Measurements from ENCODE around the gene WDR4.

The WDR4 gene

GRCh38 chr21:42905195-42905594 is 25.9 kb upstream of the WDR4 start:
- TF ChIP-seq HDGF (IDR thresholded peaks at IDR 0.05; ENCODE audit: borderline replicate concordance) (no peak), TARDBP (IDR thresholded peaks at IDR 0.05) (no peak), NFRKB (IDR thresholded peaks at IDR 0.05) (no peak), FOXA1 (IDR thresholded peaks at IDR 0.05) (no peak), ELF4 (IDR thresholded peaks at IDR 0.05) (no peak), L3MBTL2 (conservative IDR thresholded peaks at IDR 0.05) (no peak), LEF1 (IDR thresholded peaks at IDR 0.05; ENCODE audit: borderline replicate concordance) (no peak), SUZ12 (IDR thresholded peaks at IDR 0.05) (no peak), PKNOX1 (IDR thresholded peaks at IDR 0.05) (no peak), SP1 (IDR thresholded peaks at IDR 0.05) (no peak), FOXK2 (IDR thresholded peaks at IDR 0.05) (no peak), ZNF384 (IDR thresholded peaks at IDR 0.05) (no peak), CTBP1 (IDR thresholded peaks at IDR 0.05; ENCODE audit: borderline replicate concordance) (no peak)
- ChIA-PET CTCF (no interaction called here), POLR2A (no interaction called here)
- DNase-seq (ENCODE audit: extremely low spot score), result no peak

- CTCF ChIA-PET, result no interaction called here
- TF ChIP-seq PKNOX1 (IDR thresholded peaks at IDR 0.05) (no peak), ARNT (IDR thresholded peaks at IDR 0.05) (no peak), NFRKB (IDR thresholded peaks at IDR 0.05) (no peak), SUZ12 (IDR thresholded peaks at IDR 0.05) (no peak), SP1 (IDR thresholded peaks at IDR 0.05) (no peak), ELF4 (IDR thresholded peaks at IDR 0.05) (no peak), FOXM1 (IDR thresholded peaks at IDR 0.05; ENCODE audit: borderline replicate concordance) (no peak), FOXA1 (IDR thresholded peaks at IDR 0.05) (no peak), BHLHE40 (IDR thresholded peaks at IDR 0.05; ENCODE audit: borderline replicate concordance) (no peak), LEF1 (IDR thresholded peaks at IDR 0.05; ENCODE audit: borderline replicate concordance) (no peak), HDGF (IDR thresholded peaks at IDR 0.05; ENCODE audit: borderline replicate concordance) (no peak), L3MBTL2 (conservative IDR thresholded peaks at IDR 0.05) (no peak), FOXK2 (IDR thresholded peaks at IDR 0.05) (no peak), ZNF384 (IDR thresholded peaks at IDR 0.05) (no peak), TARDBP (IDR thresholded peaks at IDR 0.05) (no peak), CTBP1 (IDR thresholded peaks at IDR 0.05; ENCODE audit: borderline replicate concordance) (no peak)
- DNase-seq (ENCODE audit: extremely low spot score), result no peak
- POLR2A ChIA-PET, result interaction anchor here (1.3 kb wide), 1 partner anchor 11 kb away, joined by 5 read pairs; the partner anchor contains the start of gene NDUFV3
These were observed 24.5 kb upstream of the WDR4 start for GRCh38 chr21:42903817-42904216.

- DNase-seq (ENCODE audit: extremely low spot score), result no peak
- ChIA-PET POLR2A (no interaction called here), CTCF (interaction anchor here (0.7 kb wide), 1 partner anchor 22 kb away, joined by 3 read pairs; no protein-coding TSS in a partner anchor)
- TF ChIP-seq FOXK2 (IDR thresholded peaks at IDR 0.05) (no peak), L3MBTL2 (conservative IDR thresholded peaks at IDR 0.05) (no peak), LEF1 (IDR thresholded peaks at IDR 0.05; ENCODE audit: borderline replicate concordance) (no peak), ARNT (IDR thresholded peaks at IDR 0.05) (no peak), PKNOX1 (IDR thresholded peaks at IDR 0.05) (no peak), SP1 (IDR thresholded peaks at IDR 0.05) (no peak), CTBP1 (IDR thresholded peaks at IDR 0.05; ENCODE audit: borderline replicate concordance) (no peak)
These were observed 21.1 kb upstream of the WDR4 start for GRCh38 chr21:42900446-42900845.

- peak; percentile 100 for DNase-seq (ENCODE audit: extremely low spot score)
- ChIA-PET POLR2A (interaction anchor here (0.7 to 2.3 kb wide), 12 partner anchors 9 to 300 kb away, joined by 3 to 19 read pairs (median 4); no protein-coding TSS in a partner anchor), CTCF (interaction anchor here (0.9 kb wide), 1 partner anchor 60 kb away, joined by 3 read pairs; no protein-coding TSS in a partner anchor)
- TF ChIP-seq NFRKB (IDR thresholded peaks at IDR 0.05) (no peak), L3MBTL2 (conservative IDR thresholded peaks at IDR 0.05) (no peak; the same call in none of the 2 replicates), FOXK2 (IDR thresholded peaks at IDR 0.05) (no peak), TARDBP (IDR thresholded peaks at IDR 0.05) (no peak), FOXM1 (IDR thresholded peaks at IDR 0.05; ENCODE audit: borderline replicate concordance) (peak; percentile 56; the same call in 1 of the 2 replicates), ELF4 (IDR thresholded peaks at IDR 0.05) (0 out of 2 replicates have a peak, but pooled peaks have one; percentile 27), SUZ12 (IDR thresholded peaks at IDR 0.05) (no peak), ZNF384 (IDR thresholded peaks at IDR 0.05) (no peak), SP1 (IDR thresholded peaks at IDR 0.05) (no peak), ARNT (IDR thresholded peaks at IDR 0.05) (no peak), LEF1 (IDR thresholded peaks at IDR 0.05; ENCODE audit: borderline replicate concordance) (no peak; the same call in 1 of the 2 replicates), HDGF (IDR thresholded peaks at IDR 0.05; ENCODE audit: borderline replicate concordance) (peak; percentile 70; the same call in 1 of the 2 replicates), FOXA1 (IDR thresholded peaks at IDR 0.05) (no peak), PKNOX1 (IDR thresholded peaks at IDR 0.05) (peak; percentile 82), CTBP1 (IDR thresholded peaks at IDR 0.05; ENCODE audit: borderline replicate concordance) (no peak; the same call in 1 of the 2 replicates), BHLHE40 (IDR thresholded peaks at IDR 0.05; ENCODE audit: borderline replicate concordance) (no peak)
These were observed 13.8 kb upstream of the WDR4 start, which contains the start of gene NDUFV3 for GRCh38 chr21:42892931-42893755. TSS of gene NDUFV3 (plus strand) at chr21:42893309. CDS start at chr21:42893334, 25 bp downstream.

- no peak for DNase-seq (ENCODE audit: extremely low spot score)
- CTCF ChIA-PET, result no interaction called here
- POLR2A ChIA-PET, result interaction anchor here (0.7 to 2.3 kb wide), 11 partner anchors 10 to 299 kb away, joined by 3 to 19 read pairs (median 5); no protein-coding TSS in a partner anchor
- TF ChIP-seq ARNT (IDR thresholded peaks at IDR 0.05), result no peak
- peak; percentile 92 for TF ChIP-seq L3MBTL2 (conservative IDR thresholded peaks at IDR 0.05)
These were observed 13.2 kb upstream of the WDR4 start for GRCh38 chr21:42892582-42892930.

Measured in HEK293T (cell line).